B cell (primary cell): ENCODE results near the gene FNDC7.

ENCODE experiments used
- CTCF ChIP-seq: fragments of 200-600 bp; IDR thresholded peaks from one replicate; pipeline ENCODE4 v1.8.0; 2022; ENCODE audit warnings: antibody characterized with exemption, mild to moderate bottlenecking
- EZH2 ChIP-seq: IDR thresholded peaks from 2 replicates; pipeline ENCODE4 v1.6.1; 2012; ENCODE audit warnings: borderline replicate concordance, low read depth, mild to moderate bottlenecking, moderate library complexity, low read length; ENCODE audit not compliant: insufficient read depth, poor library complexity, severe bottlenecking

- no peak for TF ChIP-seq CTCF
- no peak for TF ChIP-seq EZH2
Observed at GRCh38 chr1:108716437-108717230, 3.9 kb downstream of the FNDC7 start.
